ENCODE measurements around the gene PIEZO1.

PIEZO1 gene

GRCh38 chr16:88733630-88734360, 51.2 kb downstream of the PIEZO1 start:
- no peak for DNase-seq (ENCODE audit: low read depth)

GRCh38 chr16:88732961-88733294, 52.1 kb downstream of the PIEZO1 start:
- DNase-seq (ENCODE audit: low read depth), result no peak

- DNase-seq (ENCODE audit: low read depth), result no peak
Observed at GRCh38 chr16:88732172-88732960, 52.7 kb downstream of the PIEZO1 start.

GRCh38 chr16:88731699-88732098, 53.3 kb downstream of the PIEZO1 start:
- peak; percentile 17 for DNase-seq (ENCODE audit: low read depth)

- peak; percentile 38 for DNase-seq (ENCODE audit: low read depth)
Observed at GRCh38 chr16:88730632-88731607, 54.1 kb downstream of the PIEZO1 start.

- DNase-seq (ENCODE audit: low read depth), result no peak
Observed at GRCh38 chr16:88727871-88728270, 57.1 kb downstream of the PIEZO1 start.

GRCh38 chr16:88726981-88727380, 58.0 kb downstream of the PIEZO1 start:
- DNase-seq (ENCODE audit: low read depth), result no peak

GRCh38 chr16:88726408-88726749, 58.6 kb downstream of the PIEZO1 start:
- DNase-seq (ENCODE audit: low read depth), result no peak

GRCh38 chr16:88725609-88726407, 59.2 kb downstream of the PIEZO1 start:
- no peak for DNase-seq (ENCODE audit: low read depth)

GRCh38 chr16:88724855-88725555, 60.0 kb downstream of the PIEZO1 start:
- DNase-seq (ENCODE audit: low read depth), result no peak

GRCh38 chr16:88723911-88724310, 61.1 kb downstream of the PIEZO1 start:
- no peak for DNase-seq (ENCODE audit: low read depth)

GRCh38 chr16:88723507-88723887, 61.5 kb downstream of the PIEZO1 start:
- no peak for DNase-seq (ENCODE audit: low read depth)

- no peak for DNase-seq (ENCODE audit: low read depth)
Observed at GRCh38 chr16:88722784-88723506, 62.1 kb downstream of the PIEZO1 start.

- no peak for DNase-seq (ENCODE audit: low read depth)
Observed at GRCh38 chr16:88721815-88722755, 62.9 kb downstream of the PIEZO1 start.

- DNase-seq (ENCODE audit: low read depth), result no peak
Observed at GRCh38 chr16:88721236-88721635, 63.8 kb downstream of the PIEZO1 start.

GRCh38 chr16:88720396-88720970, 64.5 kb downstream of the PIEZO1 start:
- DNase-seq (ENCODE audit: low read depth), result no peak

GRCh38 chr16:88719933-88720296, 65.1 kb downstream of the PIEZO1 start:
- DNase-seq (ENCODE audit: low read depth), result no peak

GRCh38 chr16:88719267-88719932, 65.6 kb downstream of the PIEZO1 start:
- no peak for DNase-seq (ENCODE audit: low read depth)
